CD14-positive monocyte (primary cell): Measurements from ENCODE around the gene TNFRSF18. TPM values are rescaled to one million over a fixed set of nuclear protein-coding genes. Genes with fewer than 3 reads are reported as not detected.

Experiments
- DNase-seq, 3 donors: peaks; one replicate each; pipeline ENCODE4 v3.0.0-alpha.2; 2011 to 2022
- H2AFZ ChIP-seq: 2 replicates; pipeline ENCODE4 v1.6.0; 2012; ENCODE audit warnings: mild to moderate bottlenecking, low read depth, low read length, inconsistent platforms; ENCODE audit not compliant: insufficient read depth, poor library complexity, severe bottlenecking
- H3K27ac ChIP-seq, 2 donors: 1 replicate in 1 of 2; 2 replicates in 1 of 2; pipeline ENCODE4 v1.5.1; 2012 to 2013; ENCODE audit warnings: low read length in 2 of 2, control low read depth in 1 of 2, inconsistent platforms in 1 of 2, low read depth in 1 of 2, mild to moderate bottlenecking in 1 of 2
- H3K27me3 ChIP-seq, 2 donors: one replicate each; pipeline versions ENCODE4 v1.6.0 to v1.6.1; 2011 to 2013; ENCODE audit warnings: low read length in 2 of 2; ENCODE audit not compliant: control insufficient read depth in 2 of 2, insufficient read depth in 2 of 2
- H3K36me3 ChIP-seq, 2 donors: replicated peaks in 1 of 2; 1 replicate in 1 of 2; 2 replicates in 1 of 2; pipeline versions ENCODE4 v1.5.1 to v1.6.1; 2012 to 2013; ENCODE audit warnings: low read length in 2 of 2, control low read depth in 1 of 2, inconsistent platforms in 1 of 2, mild to moderate bottlenecking in 1 of 2; ENCODE audit not compliant: insufficient read depth in 2 of 2, control insufficient read depth in 1 of 2
- H3K4me1 ChIP-seq, 2 donors: 1 replicate in 1 of 2; 2 replicates in 1 of 2; pipeline versions ENCODE4 v1.5.1 to v1.6.1; 2012 to 2013; ENCODE audit warnings: low read length in 2 of 2, control low read depth in 1 of 2, inconsistent platforms in 1 of 2, mild to moderate bottlenecking in 1 of 2, moderate library complexity in 1 of 2; ENCODE audit not compliant: insufficient read depth in 2 of 2, control insufficient read depth in 1 of 2
- H3K4me2 ChIP-seq: replicated peaks from 2 replicates; pipeline ENCODE3; 2012; ENCODE audit warnings: low read length, moderate library complexity, mild to moderate bottlenecking; ENCODE audit not compliant: poor library complexity, severe bottlenecking; ENCODE audit errors: extremely low read depth
- H3K4me3 ChIP-seq, 3 experiments: fragments of 200-600 bp in 1 of 3; sonication (generic) in 1 of 3; replicated peaks in 1 of 3; 1 replicate in 2 of 3; 2 replicates in 1 of 3; pipeline ENCODE4 v1.5.1; 2011 to 2013; ENCODE audit warnings: low read length in 3 of 3, mild to moderate bottlenecking in 3 of 3, control low read depth in 2 of 3, low read depth in 2 of 3, inconsistent platforms in 1 of 3, moderate library complexity in 1 of 3
- H3K79me2 ChIP-seq: 2 replicates; pipeline ENCODE4 v1.6.0; 2012; ENCODE audit warnings: mild to moderate bottlenecking, control low read depth, inconsistent platforms, low read length, moderate library complexity; ENCODE audit not compliant: insufficient read depth
- H3K9ac ChIP-seq: 2 replicates; pipeline ENCODE4 v1.6.0; 2017; ENCODE audit warnings: low read length, mild to moderate bottlenecking; ENCODE audit not compliant: insufficient read depth, poor library complexity, severe bottlenecking
- H3K9me3 ChIP-seq, 2 donors: replicated peaks in 1 of 2; 1 replicate in 1 of 2; 2 replicates in 1 of 2; pipeline versions ENCODE4 v1.5.1 to v1.6.1; 2012 to 2013; ENCODE audit warnings: low read length in 2 of 2, control low read depth in 1 of 2; ENCODE audit not compliant: control insufficient read depth in 1 of 2, insufficient read depth in 1 of 2
- H4K20me1 ChIP-seq: 2 replicates; pipeline ENCODE4 v1.6.0; 2012; ENCODE audit warnings: mild to moderate bottlenecking, low read length, control low read depth, moderate library complexity; ENCODE audit not compliant: insufficient read depth
- H3K27ac Mint-ChIP-seq, 7 donors: one replicate each; pipeline ENCODE4 v1.8.0; 2020; ENCODE audit warnings: mild to moderate bottlenecking in 7 of 7, mixed read lengths in 7 of 7, moderate library complexity in 6 of 7, inconsistent platforms in 2 of 7
- H3K27me3 Mint-ChIP-seq, 3 donors: one replicate each; pipeline ENCODE4 v1.8.0; 2021 to 2022; ENCODE audit warnings: low read depth in 3 of 3, mild to moderate bottlenecking in 3 of 3, mixed read lengths in 3 of 3, moderate library complexity in 3 of 3, inconsistent platforms in 1 of 3
- H3K36me3 Mint-ChIP-seq, 2 donors: one replicate each; pipeline ENCODE4 v1.8.0; 2020; ENCODE audit warnings: mixed read lengths in 2 of 2, inconsistent platforms in 1 of 2, mild to moderate bottlenecking in 1 of 2
- H3K4me1 Mint-ChIP-seq: one replicate; pipeline ENCODE4 v1.8.0; 2020; ENCODE audit warnings: mild to moderate bottlenecking, mixed read lengths
- H3K4me3 Mint-ChIP-seq, 2 donors: one replicate each; pipeline ENCODE4 v1.8.0; 2020; ENCODE audit warnings: mild to moderate bottlenecking in 2 of 2, mixed read lengths in 2 of 2, moderate library complexity in 1 of 2
- H3K9me3 Mint-ChIP-seq, 7 donors: one replicate each; pipeline ENCODE4 v1.8.0; 2020 to 2022; ENCODE audit warnings: mixed read lengths in 7 of 7, mild to moderate bottlenecking in 6 of 7, moderate library complexity in 6 of 7, inconsistent platforms in 2 of 7
- WGBS: methylation state at CpG from one replicate; pipeline ENCODE4 v1.1.5; 2013; ENCODE audit warnings: missing lambda C conversion rate; ENCODE audit not compliant: insufficient coverage; 5-methylcytosine and 5-hydroxymethylcytosine counted together
- intact Hi-C, 2 donors: fragments of 100-400 bp; cut with micrococcal nuclease; formaldehyde crosslinking; loops; one replicate each; pipeline versions ENCODE4 v1.15.0 to v1.15.1; 2023
- polyA plus RNA-seq, 3 donors: library from polyadenylated mRNA; depleted of rRNA in 1 of 3; unstranded in 2 of 3; stranded (reverse) in 1 of 3; fragments of 300-500 nt in 2 of 3; fragments of >200 nt in 1 of 3; fragmentation: Illumina TruSeq in 2 of 3; gene quantifications; 1 replicate in 2 of 3; 2 replicates in 1 of 3; pipeline ENCODE4 v1.2.3, GENCODE V29; 2012 to 2021
- TF ChIP-seq, protein P1 (sequence below): fragments of 200-600 bp; IDR thresholded peaks from one replicate; pipeline ENCODE4 v1.8.0; 2022; ENCODE audit warnings: antibody characterized with exemption, mild to moderate bottlenecking

TNFRSF18 gene
- polyA plus RNA-seq, 3 donors, result not detected

DNA sequence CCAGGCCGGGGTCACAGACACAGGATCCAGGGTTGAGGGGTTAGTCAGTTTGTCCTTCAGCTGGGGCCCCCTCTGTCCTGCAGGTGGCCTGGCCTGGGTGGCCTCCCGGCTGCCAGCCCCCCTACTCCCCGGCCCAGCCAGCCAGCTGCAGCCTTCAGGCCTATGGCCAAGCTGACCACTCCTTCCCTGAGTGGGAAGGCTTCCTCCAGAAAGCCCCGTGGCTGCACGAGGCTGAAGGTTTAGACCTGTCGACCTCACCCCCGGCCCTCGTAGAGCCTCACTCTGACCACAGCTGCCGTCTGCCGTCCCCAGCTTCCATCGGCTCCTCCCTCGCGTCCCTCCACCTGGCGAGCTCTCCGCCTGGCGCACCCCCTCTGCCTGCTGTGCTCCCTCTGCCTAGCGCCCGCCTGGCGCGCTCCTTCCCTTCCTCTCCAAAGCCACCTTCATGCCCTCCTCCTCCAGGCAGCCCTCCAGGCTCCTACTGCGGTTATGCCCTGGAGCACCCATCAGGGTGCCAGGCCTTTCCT lies 23.1 kb downstream of the TNFRSF18 start:
- Histone ChIP-seq H3K4me1 (peaks cover 0 to 2% of the 10 kb centered on the region in 2 donors), H3K9me3 (no peaks in the 10 kb centered on the region), H3K4me2 (no peak overlapping the region), H3K27me3 (no peaks in the 10 kb centered on the region), H3K27ac (no peak overlapping the region), H3K79me2 (no peaks in the 10 kb centered on the region), H2AFZ (peak overlapping the region; percentile 46), H3K36me3 (no peaks in the 10 kb centered on the region), H3K9ac (no peak overlapping the region), H4K20me1 (no peaks in the 10 kb centered on the region), H3K4me3 (no peak overlapping the region)
- Mint-ChIP-seq H3K27ac (no peak overlapping the region), H3K9me3 (peaks cover 0 to 2% (median 0%) of the 10 kb centered on the region in 7 donors), H3K4me3 (peak overlapping the region in 1 of 2 donors; percentile 35), H3K4me1 (no peaks in the 10 kb centered on the region), H3K36me3 (no peaks in the 10 kb centered on the region), H3K27me3 (peaks cover 2 to 11% (median 3%) of the 10 kb centered on the region in 3 donors)
- intact Hi-C loops, result no loop called here
- TF ChIP-seq, protein P1, sequence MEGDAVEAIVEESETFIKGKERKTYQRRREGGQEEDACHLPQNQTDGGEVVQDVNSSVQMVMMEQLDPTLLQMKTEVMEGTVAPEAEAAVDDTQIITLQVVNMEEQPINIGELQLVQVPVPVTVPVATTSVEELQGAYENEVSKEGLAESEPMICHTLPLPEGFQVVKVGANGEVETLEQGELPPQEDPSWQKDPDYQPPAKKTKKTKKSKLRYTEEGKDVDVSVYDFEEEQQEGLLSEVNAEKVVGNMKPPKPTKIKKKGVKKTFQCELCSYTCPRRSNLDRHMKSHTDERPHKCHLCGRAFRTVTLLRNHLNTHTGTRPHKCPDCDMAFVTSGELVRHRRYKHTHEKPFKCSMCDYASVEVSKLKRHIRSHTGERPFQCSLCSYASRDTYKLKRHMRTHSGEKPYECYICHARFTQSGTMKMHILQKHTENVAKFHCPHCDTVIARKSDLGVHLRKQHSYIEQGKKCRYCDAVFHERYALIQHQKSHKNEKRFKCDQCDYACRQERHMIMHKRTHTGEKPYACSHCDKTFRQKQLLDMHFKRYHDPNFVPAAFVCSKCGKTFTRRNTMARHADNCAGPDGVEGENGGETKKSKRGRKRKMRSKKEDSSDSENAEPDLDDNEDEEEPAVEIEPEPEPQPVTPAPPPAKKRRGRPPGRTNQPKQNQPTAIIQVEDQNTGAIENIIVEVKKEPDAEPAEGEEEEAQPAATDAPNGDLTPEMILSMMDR, result no peak
- 77% methylated on average over 19 of the region's 21 CpGs for WGBS
- no peak for DNase-seq

DNA sequence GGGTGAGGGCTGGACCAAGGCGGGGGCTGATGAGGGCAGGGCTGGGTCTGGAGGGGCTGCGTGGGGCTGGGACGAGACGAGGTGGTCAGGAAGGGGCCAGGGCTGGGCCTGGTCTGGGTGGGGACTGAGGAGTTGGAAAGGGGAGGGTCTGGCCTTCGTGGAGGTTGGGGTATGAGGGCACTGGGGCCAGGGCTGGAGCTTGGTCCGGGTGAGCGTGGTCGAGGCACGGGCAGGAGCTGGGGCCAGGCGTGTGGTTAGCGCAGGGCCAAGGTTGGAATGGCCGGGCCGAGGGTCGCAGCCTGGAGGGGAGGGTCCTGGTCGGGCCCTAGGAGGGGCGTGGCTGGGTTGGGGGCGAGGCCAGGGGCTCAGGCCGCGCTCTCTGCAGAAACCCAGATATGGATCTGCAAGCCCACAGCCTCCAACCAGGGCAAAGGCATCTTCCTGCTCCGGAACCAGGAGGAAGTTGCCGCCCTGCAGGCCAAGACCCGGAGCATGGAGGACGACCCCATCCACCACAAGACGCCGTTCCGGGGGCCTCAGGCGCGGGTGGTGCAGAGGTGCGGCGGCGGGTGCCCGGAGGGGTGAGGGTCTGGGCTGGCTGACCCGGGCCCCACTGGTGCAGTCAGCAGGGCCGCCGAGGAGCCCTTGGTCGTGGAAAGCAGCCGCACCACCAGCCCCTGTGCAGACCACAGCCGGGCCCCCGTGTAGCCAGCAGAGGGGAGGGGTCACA lies 23.7 kb downstream of the TNFRSF18 start:
- WGBS, result 26% methylated on average over 38 of the region's 39 CpGs
- no peak overlapping the region for H3K9ac ChIP-seq
- H3K36me3 ChIP-seq, result no peaks in the 10 kb centered on the region
- no peak overlapping the region for H3K27ac ChIP-seq
- Mint-ChIP-seq H3K4me1 (no peaks in the 10 kb centered on the region), H3K36me3 (no peaks in the 10 kb centered on the region), H3K4me3 (no peak overlapping the region), H3K27ac (no peak overlapping the region), H3K27me3 (peaks cover 2 to 15% (median 3%) of the 10 kb centered on the region in 3 donors), H3K9me3 (peaks cover 0 to 2% (median 0%) of the 10 kb centered on the region in 7 donors)
- H3K4me3 ChIP-seq, result no peak overlapping the region
- intact Hi-C loops, result no loop called here
- no peaks in the 10 kb centered on the region for H3K79me2 ChIP-seq
- no peak for DNase-seq
- H4K20me1 ChIP-seq, result no peaks in the 10 kb centered on the region
- H3K9me3 ChIP-seq, result no peaks in the 10 kb centered on the region
- peaks cover 0 to 2% of the 10 kb centered on the region in 2 donors for H3K4me1 ChIP-seq
- H3K27me3 ChIP-seq, result no peaks in the 10 kb centered on the region
- TF ChIP-seq, protein P1, result no peak
- peak overlapping the region; percentile 46 for H2AFZ ChIP-seq
- no peak overlapping the region for H3K4me2 ChIP-seq
